Measurements from ENCODE around the gene LRTM2. TPM values are rescaled to one million over a fixed set of nuclear protein-coding genes. Genes with fewer than 3 reads are reported as not detected.

Gene LRTM2
- total RNA-seq, 1 experiment from 2014 or later = not detected

- Histone ChIP-seq H4K20me1 (ENCODE audit: insufficient read depth, low read depth, low read length) (peaks cover 8% of the 10 kb centered on the region), H3K4me1 (ENCODE audit: low read length) (peaks cover 41% of the 10 kb centered on the region), H3K79me2 (ENCODE audit: low read length) (no peaks in the 10 kb centered on the region), H3K27ac (ENCODE audit: low read length) (no peak overlapping the region), H3K9ac (ENCODE audit: low read length) (peak overlapping the region; percentile 78), H3K4me2 (ENCODE audit: low read depth, low read length, poor library complexity, severe bottlenecking) (peak overlapping the region; percentile 85), H2AFZ (ENCODE audit: low read length) (peak overlapping the region; percentile 31; the same call in 1 of the 2 replicates), H3K9me2 (replicated peaks; ENCODE audit: insufficient read depth, low read length) (no peaks in the 10 kb centered on the region), H3K36me3 (ENCODE audit: insufficient read depth, low read length) (no peaks in the 10 kb centered on the region), H3K9me3 (ENCODE audit: low read length) (no peaks in the 10 kb centered on the region), H3K4me3 (ENCODE audit: low read length) (peak overlapping the region; percentile 66), H3K27me3 (ENCODE audit: low read length) (no peaks in the 10 kb centered on the region)
- DNase-seq = peak; percentile 96
These were observed 24.4 kb upstream of the LRTM2 start for GRCh38 chr12:1795785-1796514.

- Histone ChIP-seq H4K20me1 (ENCODE audit: insufficient read depth, low read depth, low read length) (peaks cover 4% of the 10 kb centered on the region), H3K9me2 (replicated peaks; ENCODE audit: insufficient read depth, low read length) (no peaks in the 10 kb centered on the region), H3K27ac (ENCODE audit: low read length) (no peak overlapping the region), H2AFZ (ENCODE audit: low read length) (peak overlapping the region; percentile 63; the same call in 1 of the 2 replicates), H3K4me3 (ENCODE audit: low read length) (peak overlapping the region; percentile 66), H3K9ac (ENCODE audit: low read length) (peak overlapping the region; percentile 78), H3K27me3 (ENCODE audit: low read length) (no peaks in the 10 kb centered on the region), H3K36me3 (ENCODE audit: insufficient read depth, low read length) (no peaks in the 10 kb centered on the region), H3K79me2 (ENCODE audit: low read length) (no peaks in the 10 kb centered on the region), H3K4me1 (ENCODE audit: low read length) (peaks cover 47% of the 10 kb centered on the region), H3K4me2 (ENCODE audit: low read depth, low read length, poor library complexity, severe bottlenecking) (peak overlapping the region; percentile 85), H3K9me3 (ENCODE audit: low read length) (no peaks in the 10 kb centered on the region)
- DNase-seq = peak; percentile 73
These were observed 23.8 kb upstream of the LRTM2 start for GRCh38 chr12:1796515-1797010.

GRCh38 chr12:1797011-1797901 lies 23.1 kb upstream of the LRTM2 start:
- Histone ChIP-seq H2AFZ (ENCODE audit: low read length) (peak overlapping the region; percentile 63), H3K9me3 (ENCODE audit: low read length) (no peaks in the 10 kb centered on the region), H3K79me2 (ENCODE audit: low read length) (no peaks in the 10 kb centered on the region), H3K36me3 (ENCODE audit: insufficient read depth, low read length) (no peaks in the 10 kb centered on the region), H3K4me2 (ENCODE audit: low read depth, low read length, poor library complexity, severe bottlenecking) (peak overlapping the region; percentile 85), H3K9ac (ENCODE audit: low read length) (peak overlapping the region; percentile 78), H3K4me3 (ENCODE audit: low read length) (peak overlapping the region; percentile 66), H4K20me1 (ENCODE audit: insufficient read depth, low read depth, low read length) (no peaks in the 10 kb centered on the region), H3K9me2 (replicated peaks; ENCODE audit: insufficient read depth, low read length) (no peaks in the 10 kb centered on the region), H3K27ac (ENCODE audit: low read length) (no peak overlapping the region), H3K27me3 (ENCODE audit: low read length) (no peaks in the 10 kb centered on the region), H3K4me1 (ENCODE audit: low read length) (peaks cover 54% of the 10 kb centered on the region)
- DNase-seq = peak; percentile 73

DNA sequence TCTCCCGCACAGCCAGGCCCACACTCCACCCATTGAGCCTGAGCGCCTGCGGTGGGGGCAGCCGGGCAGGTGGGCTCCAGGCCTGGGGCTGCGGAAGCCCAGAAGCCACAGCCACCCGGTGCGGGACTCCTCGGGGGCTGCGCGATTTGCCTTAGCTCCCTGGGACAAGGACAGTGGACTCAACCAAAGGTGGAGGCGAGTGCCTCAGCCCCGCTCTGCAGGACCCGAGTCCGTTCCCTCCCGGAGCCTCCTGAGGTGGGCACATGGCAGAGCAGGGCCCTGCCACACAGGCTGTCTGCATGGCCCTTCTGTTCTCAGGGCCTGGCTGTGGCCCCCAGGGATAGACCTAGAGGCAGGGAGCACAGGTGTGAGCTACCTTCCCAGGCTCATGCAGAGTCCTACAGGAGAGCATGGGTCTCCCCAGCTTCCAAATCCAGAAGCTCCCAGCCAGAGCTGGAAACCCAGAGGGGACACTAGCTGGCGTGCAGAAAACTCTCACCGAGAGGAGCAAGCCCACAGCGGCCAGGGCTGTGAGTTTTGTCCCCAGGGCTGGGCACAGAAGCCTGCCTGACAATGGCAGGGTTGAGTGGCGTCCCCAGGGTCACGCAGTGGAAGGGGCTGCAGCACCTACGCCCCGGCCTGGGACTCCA lies 22.2 kb upstream of the LRTM2 start:
- Histone ChIP-seq H3K9me2 (replicated peaks; ENCODE audit: insufficient read depth, low read length) (no peaks in the 10 kb centered on the region), H3K9ac (ENCODE audit: low read length) (no peak overlapping the region), H2AFZ (ENCODE audit: low read length) (no peak overlapping the region), H4K20me1 (ENCODE audit: insufficient read depth, low read depth, low read length) (no peaks in the 10 kb centered on the region), H3K4me2 (ENCODE audit: low read depth, low read length, poor library complexity, severe bottlenecking) (no peak overlapping the region), H3K36me3 (ENCODE audit: insufficient read depth, low read length) (no peaks in the 10 kb centered on the region), H3K27ac (ENCODE audit: low read length) (no peak overlapping the region), H3K4me1 (ENCODE audit: low read length) (peaks cover 54% of the 10 kb centered on the region), H3K27me3 (ENCODE audit: low read length) (no peaks in the 10 kb centered on the region), H3K9me3 (ENCODE audit: low read length) (no peaks in the 10 kb centered on the region), H3K79me2 (ENCODE audit: low read length) (no peaks in the 10 kb centered on the region), H3K4me3 (ENCODE audit: low read length) (no peak overlapping the region)
- no peak for DNase-seq

GRCh38 chr12:1798641-1799020 lies 21.7 kb upstream of the LRTM2 start:
- H3K27ac ChIP-seq (ENCODE audit: low read length) = no peak overlapping the region
- no peak overlapping the region for H3K4me3 ChIP-seq (ENCODE audit: low read length)
- no peak overlapping the region for H2AFZ ChIP-seq (ENCODE audit: low read length)
- H3K36me3 ChIP-seq (ENCODE audit: insufficient read depth, low read length) = no peaks in the 10 kb centered on the region
- no peak overlapping the region for H3K9ac ChIP-seq (ENCODE audit: low read length)
- H3K9me3 ChIP-seq (ENCODE audit: low read length) = no peaks in the 10 kb centered on the region
- no peaks in the 10 kb centered on the region for H3K27me3 ChIP-seq (ENCODE audit: low read length)
- no peak overlapping the region for H3K4me2 ChIP-seq (ENCODE audit: low read depth, low read length, poor library complexity, severe bottlenecking)
- DNase-seq = no peak
- H3K4me1 ChIP-seq (ENCODE audit: low read length) = peaks cover 54% of the 10 kb centered on the region
- H4K20me1 ChIP-seq (ENCODE audit: insufficient read depth, low read depth, low read length) = no peaks in the 10 kb centered on the region
- no peaks in the 10 kb centered on the region for H3K79me2 ChIP-seq (ENCODE audit: low read length)
- no peaks in the 10 kb centered on the region for H3K9me2 ChIP-seq (replicated peaks; ENCODE audit: insufficient read depth, low read length)

DNA sequence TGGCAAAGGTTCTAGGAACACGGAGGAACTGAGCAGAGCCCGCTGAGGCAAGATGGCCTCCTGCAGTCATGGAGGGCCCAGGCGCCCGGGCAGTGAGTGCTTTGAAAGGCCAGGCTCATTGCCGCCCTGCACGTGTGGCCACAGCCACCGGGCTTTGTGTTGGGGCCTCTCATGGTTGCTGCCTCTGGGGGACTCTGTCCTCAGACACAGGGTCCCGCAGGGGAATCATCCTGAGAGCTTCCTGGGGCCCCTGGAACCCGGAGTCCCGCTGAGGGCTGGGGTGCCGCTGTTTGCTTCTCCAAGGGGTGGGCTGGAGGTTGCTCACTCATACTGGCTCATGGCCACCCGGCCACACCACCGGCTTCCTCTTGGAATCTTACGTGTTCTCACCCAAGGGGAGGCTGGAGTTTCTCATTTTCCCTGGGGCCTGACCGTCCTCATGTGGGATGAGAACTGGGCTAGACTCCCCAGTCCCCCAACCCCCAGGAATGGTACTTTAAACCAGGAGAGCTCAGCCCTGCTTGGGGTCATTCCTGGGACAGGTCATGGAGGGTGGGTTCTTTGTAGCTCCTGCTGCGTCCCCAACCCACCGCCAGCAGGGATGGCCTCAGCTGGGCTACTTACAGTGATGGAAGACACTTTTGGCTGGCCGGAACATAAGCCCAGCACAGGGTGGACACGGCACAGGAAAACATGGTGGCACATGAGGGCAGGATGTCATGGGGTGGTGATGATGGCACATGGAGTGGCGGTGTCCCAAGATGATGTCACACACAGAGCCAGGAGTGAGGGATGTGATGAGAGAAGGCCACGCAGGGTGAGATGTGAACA lies 21.1 kb upstream of the LRTM2 start:
- no peak for DNase-seq
- Histone ChIP-seq H2AFZ (ENCODE audit: low read length) (no peak overlapping the region), H3K9me2 (replicated peaks; ENCODE audit: insufficient read depth, low read length) (no peaks in the 10 kb centered on the region)

DNA sequence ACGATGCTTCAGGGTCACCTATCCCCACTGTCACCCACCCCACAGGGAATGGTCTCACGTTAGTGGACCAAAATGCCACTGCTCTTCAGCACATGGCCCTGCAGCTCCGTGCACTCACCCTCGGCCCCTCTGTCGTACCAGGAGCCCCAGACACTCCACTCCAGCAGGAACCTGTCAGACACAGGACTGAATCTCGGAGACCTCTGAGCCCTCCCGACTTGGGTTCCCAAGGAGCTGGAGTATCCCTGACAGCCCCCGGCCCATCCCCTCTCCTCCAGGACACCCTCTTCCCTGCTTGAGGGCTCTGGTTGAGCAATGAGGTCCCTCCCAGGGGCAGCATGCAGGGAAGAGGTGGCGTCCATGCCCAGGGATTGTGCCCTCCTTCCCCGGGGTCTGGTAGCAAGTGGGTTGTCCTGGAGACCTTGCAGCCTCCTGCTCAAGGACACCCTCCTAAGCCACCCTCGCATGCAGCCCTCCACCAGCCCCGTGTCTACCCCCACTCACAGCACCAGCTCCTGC lies 20.4 kb upstream of the LRTM2 start:
- H3K36me3 ChIP-seq (ENCODE audit: insufficient read depth, low read length) = no peaks in the 10 kb centered on the region
- no peak overlapping the region for H3K4me3 ChIP-seq (ENCODE audit: low read length)
- H3K9me2 ChIP-seq (replicated peaks; ENCODE audit: insufficient read depth, low read length) = no peaks in the 10 kb centered on the region
- H2AFZ ChIP-seq (ENCODE audit: low read length) = no peak overlapping the region
- H3K9me3 ChIP-seq (ENCODE audit: low read length) = no peaks in the 10 kb centered on the region
- H4K20me1 ChIP-seq (ENCODE audit: insufficient read depth, low read depth, low read length) = no peaks in the 10 kb centered on the region
- H3K9ac ChIP-seq (ENCODE audit: low read length) = peak overlapping the region; percentile 66; the same call in 1 of the 2 replicates
- no peaks in the 10 kb centered on the region for H3K79me2 ChIP-seq (ENCODE audit: low read length)
- peak overlapping the region; percentile 77 for H3K4me2 ChIP-seq (ENCODE audit: low read depth, low read length, poor library complexity, severe bottlenecking)
- H3K27ac ChIP-seq (ENCODE audit: low read length) = no peak overlapping the region
- H3K4me1 ChIP-seq (ENCODE audit: low read length) = peaks cover 59% of the 10 kb centered on the region
- DNase-seq = no peak
- no peaks in the 10 kb centered on the region for H3K27me3 ChIP-seq (ENCODE audit: low read length)

More for the DNA sequence above, 21.1 kb upstream of the LRTM2 start:
- no peak overlapping the region for H3K27ac ChIP-seq (ENCODE audit: low read length)
- no peaks in the 10 kb centered on the region for H3K27me3 ChIP-seq (ENCODE audit: low read length)
- H3K79me2 ChIP-seq (ENCODE audit: low read length) = no peaks in the 10 kb centered on the region
- no peak overlapping the region for H3K4me3 ChIP-seq (ENCODE audit: low read length)
- no peak overlapping the region for H3K9ac ChIP-seq (ENCODE audit: low read length)
- H3K9me3 ChIP-seq (ENCODE audit: low read length) = no peaks in the 10 kb centered on the region
- peaks cover 54% of the 10 kb centered on the region for H3K4me1 ChIP-seq (ENCODE audit: low read length)
- no peaks in the 10 kb centered on the region for H3K36me3 ChIP-seq (ENCODE audit: insufficient read depth, low read length)
- no peak overlapping the region for H3K4me2 ChIP-seq (ENCODE audit: low read depth, low read length, poor library complexity, severe bottlenecking)
- H4K20me1 ChIP-seq (ENCODE audit: insufficient read depth, low read depth, low read length) = no peaks in the 10 kb centered on the region

Measured in Karpas-422 (cell line).